Neuron (in vitro differentiated cells): Measurements from ENCODE around the gene LINS1.
"Not testable (repeated sequence)": the region's sequence is repeated elsewhere in the genome, so short reads cannot be mapped to it uniquely, and the experiment has no call there.

Experiments
- H2AFZ ChIP-seq: one replicate; pipeline ENCODE4 v1.6.1; 2013; ENCODE audit warnings: low read depth, mild to moderate bottlenecking, inconsistent platforms, low read length, moderate library complexity
- H3K27me3 ChIP-seq: one replicate; pipeline ENCODE4 v1.6.1; 2013; ENCODE audit warnings: low read length; ENCODE audit not compliant: insufficient read depth
- H3K36me3 ChIP-seq: one replicate; pipeline ENCODE4 v1.6.1; 2013; ENCODE audit warnings: low read length; ENCODE audit not compliant: insufficient read depth
- H3K4me1 ChIP-seq: one replicate; pipeline ENCODE4 v1.6.1; 2013; ENCODE audit warnings: low read length; ENCODE audit not compliant: insufficient read depth
- H3K4me3 ChIP-seq: 2 replicates; pipeline ENCODE4 v1.5.1; 2013; ENCODE audit warnings: mild to moderate bottlenecking, low read length, moderate library complexity
- H3K9me3 ChIP-seq: one replicate; pipeline ENCODE4 v1.6.1; 2013; ENCODE audit warnings: low read length

Gene LINS1

DNA sequence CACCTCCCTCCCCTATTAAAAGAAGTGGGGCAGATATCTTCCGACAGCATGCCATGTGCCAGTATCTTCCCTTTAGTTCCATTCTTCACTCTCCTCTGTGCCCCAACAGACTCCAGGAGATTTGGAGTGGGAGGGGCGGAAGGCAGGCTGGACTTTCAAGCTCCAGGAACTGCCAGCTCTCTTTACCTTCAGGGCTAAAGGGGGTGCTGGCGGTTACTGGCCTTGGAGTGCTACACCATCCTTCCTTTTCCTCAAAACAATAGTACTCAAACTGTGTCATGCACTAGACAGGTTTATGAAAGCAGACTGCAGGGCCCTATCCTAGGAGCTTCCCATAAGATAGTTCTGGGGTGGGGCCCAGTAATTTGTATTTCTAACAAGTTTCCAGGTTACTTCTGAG is 6.0 kb downstream of the LINS1 start:
- Histone ChIP-seq H3K36me3 (no peaks in the 10 kb centered on the region), H3K4me1 (peaks cover 24% of the 10 kb centered on the region), H3K9me3 (no peaks in the 10 kb centered on the region), H3K4me3 (no peak overlapping the region), H3K27me3 (no peaks in the 10 kb centered on the region), H2AFZ (no peak overlapping the region)

DNA sequence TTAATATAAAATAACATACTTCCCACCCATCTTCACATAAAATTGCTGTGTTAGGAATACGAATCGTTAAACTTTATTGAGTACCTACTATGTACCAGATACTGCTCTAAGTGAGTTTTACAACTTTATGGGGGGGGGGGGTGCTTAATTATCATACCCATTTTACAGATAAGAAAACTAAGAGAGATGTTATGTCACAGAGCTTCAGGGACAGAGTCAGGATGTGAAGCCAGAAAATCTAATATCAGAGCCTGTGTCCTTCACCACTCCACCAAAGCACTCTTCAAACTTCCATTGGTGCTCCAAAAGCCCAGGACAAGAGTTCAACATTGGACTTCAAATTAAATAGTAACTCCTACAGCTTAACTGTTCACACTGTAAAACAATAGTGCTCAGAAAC is 8.6 kb downstream of the LINS1 start:
- peaks cover 17% of the 10 kb centered on the region for H3K4me1 ChIP-seq
- no peaks in the 10 kb centered on the region for H3K9me3 ChIP-seq

DNA sequence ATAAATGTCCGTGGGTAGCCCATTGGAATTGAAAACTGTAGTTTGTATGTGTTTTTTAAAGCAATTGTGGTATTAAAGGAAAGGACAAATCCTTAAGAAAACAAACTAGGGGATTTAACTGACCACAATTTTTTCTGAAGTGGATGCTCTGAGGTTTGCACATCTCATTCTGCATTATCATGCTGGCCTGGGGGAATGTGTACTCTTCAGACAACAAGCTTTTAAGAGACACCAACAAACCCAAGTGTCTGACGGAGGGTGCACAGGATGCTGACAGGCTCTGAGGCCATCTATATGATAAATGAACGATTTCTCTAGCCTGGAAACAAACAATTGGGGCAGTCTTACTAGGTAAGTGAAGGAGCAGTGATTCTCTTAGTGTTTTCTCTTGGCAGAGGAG is 9.1 kb downstream of the LINS1 start:
- Histone ChIP-seq H3K27me3 (no peaks in the 10 kb centered on the region), H3K9me3 (peaks cover 2% of the 10 kb centered on the region), H2AFZ (no peak overlapping the region), H3K36me3 (no peaks in the 10 kb centered on the region), H3K4me3 (no peak overlapping the region), H3K4me1 (peaks cover 17% of the 10 kb centered on the region)

More for the DNA sequence above, 8.6 kb downstream of the LINS1 start:
- no peaks in the 10 kb centered on the region for H3K36me3 ChIP-seq
- H3K27me3 ChIP-seq: no peaks in the 10 kb centered on the region
- no peak overlapping the region for H3K4me3 ChIP-seq
- H2AFZ ChIP-seq: no peak overlapping the region

DNA sequence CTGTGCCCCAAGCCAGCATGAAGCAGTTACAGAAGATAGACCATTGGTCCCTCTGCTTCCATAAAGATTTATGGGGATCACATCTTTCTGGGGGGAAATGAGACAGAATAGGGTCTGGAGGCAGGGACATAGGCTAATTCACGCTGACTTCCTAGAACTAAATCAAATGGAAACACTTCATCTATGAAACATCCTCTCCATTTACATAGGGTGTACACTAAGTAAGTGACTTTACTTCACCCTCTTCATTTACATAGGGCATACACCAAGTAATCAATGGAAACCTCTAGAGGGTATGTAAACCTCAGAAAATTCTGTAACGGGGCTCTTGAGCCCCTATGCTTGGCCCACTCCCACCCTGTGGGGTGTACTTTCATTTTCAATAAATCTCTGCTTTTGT is 10.1 kb downstream of the LINS1 start:
- Histone ChIP-seq H3K27me3 (no peaks in the 10 kb centered on the region), H3K4me1 (peaks cover 6% of the 10 kb centered on the region), H2AFZ (no peak overlapping the region), H3K36me3 (no peaks in the 10 kb centered on the region), H3K9me3 (peaks cover 9% of the 10 kb centered on the region), H3K4me3 (no peak overlapping the region)

DNA sequence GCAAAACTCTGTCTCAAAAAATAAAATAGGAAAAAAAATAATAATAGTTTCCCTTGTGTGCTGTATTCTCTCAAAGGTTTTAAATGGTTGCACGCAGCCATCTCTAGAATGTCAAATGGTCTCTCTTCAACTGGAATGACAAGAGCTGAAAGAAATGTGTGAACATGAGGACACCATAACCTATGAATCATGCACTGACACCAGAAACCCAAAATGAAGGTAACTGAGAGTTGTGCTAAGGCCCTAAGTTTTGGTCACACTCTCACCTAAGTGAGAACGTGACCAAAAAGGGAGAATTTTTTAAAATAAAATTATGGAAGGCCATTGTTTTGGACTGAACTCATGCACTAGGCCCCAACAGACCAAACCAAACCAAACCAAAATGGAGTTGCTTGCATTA is 10.8 kb downstream of the LINS1 start:
- not testable (repeated sequence) for H2AFZ ChIP-seq, H3K36me3 ChIP-seq, H3K4me1 ChIP-seq, H3K9me3 ChIP-seq, H3K4me3 ChIP-seq, H3K27me3 ChIP-seq

DNA sequence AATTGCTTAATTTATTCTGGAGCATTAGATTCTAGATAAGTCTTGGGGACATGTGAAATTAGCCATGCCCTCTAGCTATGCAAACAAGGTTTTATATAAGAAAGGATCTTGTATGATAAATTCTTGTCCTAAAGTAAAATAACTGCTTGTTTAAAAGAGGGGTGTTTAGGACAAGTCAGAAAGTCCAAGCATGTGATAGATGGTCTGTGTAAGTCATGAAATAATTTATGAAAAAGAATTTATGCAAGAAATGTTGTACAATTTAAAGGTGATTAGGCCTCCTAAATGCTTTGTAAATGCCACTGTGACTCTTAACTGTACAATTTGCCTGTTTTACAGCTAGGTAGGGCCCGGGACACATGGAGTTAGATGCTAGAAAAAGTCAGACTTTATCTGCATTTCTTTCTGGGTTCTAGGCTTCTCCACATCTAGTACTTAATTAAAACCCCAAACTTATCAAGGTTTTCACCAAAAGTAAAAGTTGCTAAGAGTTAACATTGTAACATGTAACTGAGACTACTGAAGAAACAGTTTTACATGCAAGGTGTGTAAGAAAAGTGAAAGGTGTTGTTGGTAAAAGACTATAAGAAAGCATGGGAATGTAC is 13.2 kb downstream of the LINS1 start:
- Histone ChIP-seq H3K36me3 (no peaks in the 10 kb centered on the region), H3K4me3 (no peak overlapping the region), H3K27me3 (no peaks in the 10 kb centered on the region), H3K9me3 (peaks cover 11% of the 10 kb centered on the region), H2AFZ (no peak overlapping the region), H3K4me1 (no peaks in the 10 kb centered on the region)

DNA sequence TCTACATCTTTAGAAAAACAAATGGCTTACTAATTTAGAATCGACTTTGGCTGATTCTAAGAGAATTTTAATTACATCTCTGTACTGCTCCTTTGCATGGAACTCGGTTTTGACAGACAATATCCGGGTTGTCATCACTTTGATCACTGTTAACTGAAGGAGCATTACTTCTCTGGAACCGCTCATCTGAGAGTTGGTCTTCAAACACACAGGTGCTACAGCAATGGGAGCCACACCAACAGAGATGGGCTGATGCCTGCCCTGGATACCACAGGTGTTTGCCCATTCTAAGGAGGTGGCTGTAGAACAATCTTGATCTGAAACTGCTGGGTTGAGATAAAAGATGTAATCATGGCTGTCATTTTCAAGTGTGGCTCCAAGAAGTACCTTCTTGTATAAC is 21.6 kb downstream of the LINS1 start:
- Histone ChIP-seq H3K27me3 (no peaks in the 10 kb centered on the region), H3K4me3 (no peak overlapping the region), H3K36me3 (no peaks in the 10 kb centered on the region), H2AFZ (no peak overlapping the region), H3K4me1 (no peaks in the 10 kb centered on the region), H3K9me3 (peaks cover 2% of the 10 kb centered on the region)

DNA sequence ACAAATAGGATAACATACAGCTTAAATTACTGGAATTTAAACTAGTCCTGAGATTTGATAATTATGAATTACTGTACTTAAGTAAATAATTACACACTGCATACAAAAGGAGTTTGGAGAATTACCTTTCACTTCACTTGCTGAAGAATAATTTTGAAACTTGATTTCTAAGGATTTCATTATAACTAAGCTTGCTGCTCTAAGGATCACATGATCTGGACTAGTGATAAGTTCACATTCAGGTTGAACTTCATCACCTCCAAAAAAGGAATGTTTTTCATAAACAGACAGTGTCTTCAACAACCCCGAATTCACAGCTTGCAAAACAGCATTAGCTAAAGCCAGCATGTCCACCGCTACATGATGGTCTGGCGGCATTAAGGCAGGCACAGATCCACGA is 28.5 kb downstream of the LINS1 start:
- Histone ChIP-seq H3K36me3 (peaks cover 34% of the 10 kb centered on the region), H2AFZ (no peak overlapping the region), H3K27me3 (no peaks in the 10 kb centered on the region), H3K4me3 (no peak overlapping the region), H3K4me1 (no peaks in the 10 kb centered on the region), H3K9me3 (no peaks in the 10 kb centered on the region)

DNA sequence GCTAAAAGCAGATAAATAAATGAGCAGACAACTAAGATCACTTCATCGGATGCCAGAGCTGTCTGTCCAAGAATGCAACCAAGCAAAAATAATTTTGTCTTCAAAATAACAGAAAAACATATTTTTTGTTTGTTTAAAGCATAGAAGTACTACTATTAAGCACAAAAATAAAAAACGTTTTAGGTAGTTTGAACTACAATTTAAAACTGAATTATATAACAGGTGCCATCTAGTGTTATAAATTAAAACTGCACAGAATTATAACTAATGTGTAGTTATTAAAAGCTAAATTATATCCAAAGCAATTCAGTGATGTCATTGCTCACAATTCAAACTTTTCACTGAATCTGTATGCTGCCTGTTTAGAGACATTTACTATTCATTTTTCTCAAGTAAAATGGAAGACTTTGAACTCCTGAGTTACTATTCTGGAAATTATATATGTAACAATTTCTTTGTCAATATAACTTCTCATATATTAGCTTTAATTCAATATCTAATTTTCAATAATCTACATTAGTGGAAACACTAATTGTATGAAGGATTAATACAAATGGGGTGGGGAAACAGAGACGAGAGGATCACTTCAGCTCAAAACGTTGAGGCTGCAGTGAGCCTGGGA is 29.5 kb downstream of the LINS1 start:
- no peak overlapping the region for H2AFZ ChIP-seq
- H3K27me3 ChIP-seq: no peaks in the 10 kb centered on the region
- H3K4me3 ChIP-seq: no peak overlapping the region
- peaks cover 38% of the 10 kb centered on the region for H3K36me3 ChIP-seq
- H3K4me1 ChIP-seq: no peaks in the 10 kb centered on the region
- no peaks in the 10 kb centered on the region for H3K9me3 ChIP-seq

DNA sequence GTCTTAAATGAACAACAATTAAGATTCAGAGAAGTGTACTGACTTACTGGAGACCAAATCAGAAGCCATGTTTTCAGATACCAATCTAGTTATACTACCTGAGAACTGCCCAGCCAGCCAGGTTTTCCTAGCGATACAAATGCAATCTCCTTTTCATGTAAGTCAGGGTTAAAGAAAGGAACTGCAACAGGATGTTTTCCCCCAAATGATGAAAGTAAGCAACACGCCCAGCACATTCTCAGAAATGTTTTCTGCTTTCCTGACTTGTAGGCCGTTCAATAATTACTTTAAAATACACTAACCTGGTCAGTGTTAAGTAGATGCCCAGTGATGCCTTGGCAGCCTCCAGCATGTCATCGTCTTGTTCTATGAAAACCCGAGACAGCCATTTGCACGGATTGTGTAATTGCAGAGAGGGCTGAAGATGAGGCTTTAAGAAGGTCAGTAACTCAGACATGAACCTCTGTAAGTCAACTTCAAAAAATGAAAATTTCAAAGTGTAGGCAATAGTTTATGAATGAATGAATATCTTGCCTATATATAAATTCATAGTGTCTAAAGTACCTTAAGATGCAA is 30.3 kb downstream of the LINS1 start:
- Histone ChIP-seq H3K9me3 (no peaks in the 10 kb centered on the region), H3K36me3 (peaks cover 38% of the 10 kb centered on the region), H2AFZ (no peak overlapping the region), H3K27me3 (no peaks in the 10 kb centered on the region), H3K4me1 (no peaks in the 10 kb centered on the region), H3K4me3 (no peak overlapping the region)

DNA sequence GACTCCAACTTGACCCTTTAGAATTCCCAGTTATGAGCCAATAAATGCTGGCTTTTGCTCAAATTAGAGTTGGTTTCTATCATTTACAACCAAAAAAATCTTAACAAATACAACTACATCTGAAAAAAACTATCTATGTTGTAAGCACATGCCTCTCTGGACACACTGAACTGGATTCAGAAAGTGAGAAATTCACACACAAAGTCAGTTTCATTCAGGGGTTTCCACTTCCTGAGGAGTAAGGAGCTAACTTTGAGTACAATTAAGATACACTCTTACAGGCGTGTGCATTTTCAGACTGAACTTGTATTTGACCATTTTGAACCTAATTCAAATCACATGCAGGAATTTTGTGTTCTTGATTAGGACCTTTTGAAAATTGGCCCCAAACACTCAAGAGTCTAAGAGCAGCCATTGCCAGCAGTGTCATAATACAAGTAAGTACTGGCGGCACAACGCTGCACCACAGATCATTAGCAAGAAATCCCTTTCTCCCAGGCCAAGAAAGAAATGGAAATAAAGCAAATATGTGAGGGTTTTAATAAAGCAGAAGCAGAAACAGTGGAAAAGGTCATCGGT is 31.2 kb downstream of the LINS1 start:
- Histone ChIP-seq H3K36me3 (peaks cover 38% of the 10 kb centered on the region), H3K27me3 (no peaks in the 10 kb centered on the region), H3K4me1 (no peaks in the 10 kb centered on the region), H3K4me3 (no peak overlapping the region), H2AFZ (no peak overlapping the region), H3K9me3 (no peaks in the 10 kb centered on the region)

DNA sequence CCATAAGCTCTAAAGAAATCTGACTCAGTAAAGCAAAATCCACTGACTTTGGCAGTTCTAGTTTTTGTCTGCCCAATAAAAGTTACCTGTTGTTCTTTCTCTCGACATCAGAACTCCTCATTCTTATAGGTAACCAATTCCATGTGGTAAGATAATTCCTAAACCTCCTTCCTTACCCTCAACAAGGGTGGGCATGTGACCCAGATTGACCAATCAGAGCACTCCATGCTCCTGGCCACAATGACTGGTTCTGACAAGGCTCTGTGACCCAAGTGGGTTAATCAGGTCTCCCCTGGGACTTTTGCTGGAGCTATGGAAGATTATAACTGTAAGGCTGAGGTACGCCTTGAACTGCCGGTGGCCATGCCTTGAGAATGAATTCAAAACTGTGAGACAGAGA is 31.7 kb downstream of the LINS1 start:
- Histone ChIP-seq H2AFZ (no peak overlapping the region), H3K4me1 (no peaks in the 10 kb centered on the region), H3K4me3 (no peak overlapping the region), H3K9me3 (no peaks in the 10 kb centered on the region), H3K36me3 (peaks cover 38% of the 10 kb centered on the region), H3K27me3 (no peaks in the 10 kb centered on the region)

DNA sequence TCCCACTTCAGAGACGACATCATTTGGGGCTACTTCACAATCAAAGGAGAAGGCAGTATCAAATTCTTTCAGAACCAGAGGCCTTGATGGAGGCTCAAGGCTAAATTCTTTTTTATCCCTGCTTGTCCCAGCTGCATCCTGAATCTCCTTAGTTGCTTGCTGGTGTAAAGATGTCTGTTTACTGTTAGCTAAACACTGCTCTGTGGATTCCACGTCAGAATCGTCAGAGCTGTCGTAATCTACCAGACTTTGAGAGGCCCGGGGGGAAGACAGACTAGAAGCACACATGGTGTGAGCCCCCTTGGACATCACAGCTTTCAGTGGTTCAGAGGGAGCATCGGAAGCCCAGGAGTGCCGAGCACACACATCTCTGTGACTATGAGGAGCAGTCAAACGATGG is 32.6 kb downstream of the LINS1 start:
- Histone ChIP-seq H3K4me1 (no peaks in the 10 kb centered on the region), H3K9me3 (no peaks in the 10 kb centered on the region), H3K4me3 (no peak overlapping the region), H2AFZ (no peak overlapping the region), H3K27me3 (no peaks in the 10 kb centered on the region), H3K36me3 (peaks cover 34% of the 10 kb centered on the region)
